ENCODE measurements around the gene TBX4. TPM values are rescaled to one million over a fixed set of nuclear protein-coding genes. Genes with fewer than 3 reads are reported as not detected.
"Not testable (repeated sequence)": the region's sequence is repeated elsewhere in the genome, so short reads cannot be mapped to it uniquely, and the experiment has no call there.

TBX4 gene
- polyA plus RNA-seq, 1 experiment = 0.11 TPM

DNA sequence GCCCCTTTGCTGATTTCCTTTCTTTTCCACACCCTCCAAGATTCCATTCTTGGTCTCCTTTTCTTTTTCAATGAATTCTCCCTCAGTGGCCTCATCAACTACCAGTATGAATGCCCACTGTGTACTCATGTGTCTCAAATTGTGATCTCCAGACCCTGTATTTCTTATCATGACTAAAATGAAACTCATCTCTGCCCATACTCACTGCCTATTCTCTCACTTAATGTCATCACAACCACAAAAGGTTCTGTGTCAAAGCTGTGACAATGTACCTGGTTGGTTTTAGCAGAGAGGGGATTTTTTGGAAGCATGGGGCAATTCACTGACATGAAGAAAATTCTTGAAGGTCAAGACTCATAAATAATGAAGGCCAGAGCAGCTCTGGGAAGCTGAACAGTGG, 11.5 kb upstream of the TBX4 start:
- ChIA-PET CTCF (no interaction called here), POLR2A (no interaction called here)
- TF ChIP-seq, protein P1, sequence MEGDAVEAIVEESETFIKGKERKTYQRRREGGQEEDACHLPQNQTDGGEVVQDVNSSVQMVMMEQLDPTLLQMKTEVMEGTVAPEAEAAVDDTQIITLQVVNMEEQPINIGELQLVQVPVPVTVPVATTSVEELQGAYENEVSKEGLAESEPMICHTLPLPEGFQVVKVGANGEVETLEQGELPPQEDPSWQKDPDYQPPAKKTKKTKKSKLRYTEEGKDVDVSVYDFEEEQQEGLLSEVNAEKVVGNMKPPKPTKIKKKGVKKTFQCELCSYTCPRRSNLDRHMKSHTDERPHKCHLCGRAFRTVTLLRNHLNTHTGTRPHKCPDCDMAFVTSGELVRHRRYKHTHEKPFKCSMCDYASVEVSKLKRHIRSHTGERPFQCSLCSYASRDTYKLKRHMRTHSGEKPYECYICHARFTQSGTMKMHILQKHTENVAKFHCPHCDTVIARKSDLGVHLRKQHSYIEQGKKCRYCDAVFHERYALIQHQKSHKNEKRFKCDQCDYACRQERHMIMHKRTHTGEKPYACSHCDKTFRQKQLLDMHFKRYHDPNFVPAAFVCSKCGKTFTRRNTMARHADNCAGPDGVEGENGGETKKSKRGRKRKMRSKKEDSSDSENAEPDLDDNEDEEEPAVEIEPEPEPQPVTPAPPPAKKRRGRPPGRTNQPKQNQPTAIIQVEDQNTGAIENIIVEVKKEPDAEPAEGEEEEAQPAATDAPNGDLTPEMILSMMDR (IDR thresholded peaks at IDR 0.05; ENCODE audit: low read depth, low read length) = no peak
- H3K27me3 ChIP-seq (ENCODE audit: control insufficient read depth, insufficient read depth, low read length) = peaks cover 19% of the 10 kb centered on the region
- no peak overlapping the region for H3K4me3 ChIP-seq (ENCODE audit: low read depth, low read length)
- DNase-seq (ENCODE audit: low read depth, low spot score) = no peak
- H3K27ac ChIP-seq (ENCODE audit: low read depth, low read length) = no peak overlapping the region
- no peaks in the 10 kb centered on the region; the same call in none of the 2 replicates for H3K9me3 ChIP-seq (ENCODE audit: control insufficient read depth, insufficient read depth, low read length)

DNA sequence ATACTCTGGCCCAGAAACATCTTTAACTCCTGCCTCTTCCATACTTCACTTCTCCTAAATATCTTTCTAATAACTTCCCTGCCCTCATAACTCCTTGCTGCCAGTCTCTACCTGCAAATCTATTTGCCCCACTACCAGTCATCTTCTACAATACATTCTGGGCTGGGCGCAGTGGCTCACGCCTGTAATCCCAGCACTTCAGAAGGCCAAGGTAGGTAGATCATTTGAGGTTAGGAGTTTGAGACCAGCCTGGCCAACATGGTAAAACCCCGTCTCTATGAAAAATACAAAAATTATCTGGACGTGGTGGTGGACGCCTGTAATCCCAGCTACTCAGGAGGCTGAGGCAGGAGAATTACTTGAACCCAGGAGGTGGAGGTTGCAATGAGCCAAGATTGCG, 10.7 kb upstream of the TBX4 start:
- CTCF ChIA-PET; H3K9me3 ChIP-seq (ENCODE audit: control insufficient read depth, insufficient read depth, low read length); POLR2A ChIA-PET; H3K27ac ChIP-seq (ENCODE audit: low read depth, low read length); H3K4me3 ChIP-seq (ENCODE audit: low read depth, low read length); DNase-seq (ENCODE audit: low read depth, low spot score): not testable (repeated sequence)
- H3K27me3 ChIP-seq (ENCODE audit: control insufficient read depth, insufficient read depth, low read length) = peaks cover 19% of the 10 kb centered on the region

DNA sequence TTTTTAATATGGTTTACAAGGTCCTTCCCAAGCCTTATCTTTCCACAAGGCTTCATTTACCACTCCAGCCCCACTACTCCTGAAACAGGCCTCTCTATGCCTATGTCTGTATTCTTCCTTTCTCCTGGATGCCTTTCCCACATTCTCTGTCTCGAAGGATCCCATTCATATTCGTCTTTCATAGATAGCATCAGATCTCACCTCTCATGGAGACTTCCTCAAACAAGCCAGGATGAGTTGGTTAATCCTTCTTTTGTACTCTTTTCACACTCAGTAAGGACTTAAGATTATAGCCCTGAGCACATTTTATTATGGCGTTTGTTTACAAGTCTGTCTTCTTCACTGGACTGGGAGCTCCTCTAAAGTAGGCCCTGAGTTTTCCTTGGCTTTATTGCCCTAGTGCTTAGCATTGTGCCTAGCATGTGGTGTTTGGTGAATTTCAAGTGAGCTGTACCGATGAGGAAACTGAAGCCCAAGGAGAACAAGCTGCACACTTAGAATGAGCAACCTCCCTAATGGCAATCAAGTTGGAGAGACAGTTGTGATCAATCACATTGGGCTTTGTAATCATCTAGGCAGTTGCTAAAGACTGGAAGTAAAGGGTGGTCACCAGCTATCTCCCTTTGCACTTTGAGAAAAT, 10.0 kb upstream of the TBX4 start:
- ChIA-PET POLR2A (interaction anchor here (1.1 kb wide), 1 partner anchor 10 kb away, joined by 12 read pairs; no protein-coding TSS in a partner anchor), CTCF (interaction anchor here (0.6 kb wide), 1 partner anchor 15 kb away, joined by 3 read pairs; no protein-coding TSS in a partner anchor)
- H3K27ac ChIP-seq (ENCODE audit: low read depth, low read length) = no peak overlapping the region
- TF ChIP-seq, protein P1 (IDR thresholded peaks at IDR 0.05; ENCODE audit: low read depth, low read length) = no peak
- H3K9me3 ChIP-seq (ENCODE audit: control insufficient read depth, insufficient read depth, low read length) = no peaks in the 10 kb centered on the region; the same call in none of the 2 replicates
- peaks cover 16% of the 10 kb centered on the region for H3K27me3 ChIP-seq (ENCODE audit: control insufficient read depth, insufficient read depth, low read length)
- no peak for DNase-seq (ENCODE audit: low read depth, low spot score)
- no peak overlapping the region for H3K4me3 ChIP-seq (ENCODE audit: low read depth, low read length)

DNA sequence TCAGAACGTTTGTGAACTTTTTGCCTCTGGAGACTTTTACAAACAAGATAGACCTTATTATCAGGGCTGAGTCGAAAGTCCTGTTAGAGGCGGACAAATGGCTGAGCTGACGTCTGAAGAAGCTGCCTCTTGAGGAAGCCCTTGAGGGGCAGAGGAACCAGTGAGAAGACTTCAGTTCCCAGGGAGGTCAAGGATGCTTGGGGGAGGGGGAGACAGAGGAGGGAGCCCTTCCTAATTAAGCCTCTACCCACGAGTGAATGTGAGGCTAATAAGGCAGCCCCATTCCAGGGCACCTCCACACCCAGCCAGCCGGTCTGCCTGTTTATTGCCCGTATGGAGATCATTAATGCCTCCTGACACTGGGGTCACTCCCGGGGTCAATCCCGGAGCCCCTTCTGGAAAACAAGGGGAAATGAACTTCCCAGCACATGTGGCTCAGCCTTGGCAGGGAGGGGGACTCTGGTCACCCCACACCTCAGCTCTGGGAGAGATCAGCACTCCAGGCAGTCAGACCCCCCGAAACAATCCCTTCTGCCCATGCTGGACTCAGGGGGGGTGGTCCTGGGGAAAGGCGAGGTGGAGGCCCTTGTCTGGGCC, 9.2 kb upstream of the TBX4 start:
- ChIA-PET POLR2A (interaction anchor here (1.1 kb wide), 1 partner anchor 11 kb away, joined by 12 read pairs; no protein-coding TSS in a partner anchor), CTCF (no interaction called here)
- Histone ChIP-seq H3K27ac (ENCODE audit: low read depth, low read length) (no peak overlapping the region), H3K9me3 (ENCODE audit: control insufficient read depth, insufficient read depth, low read length) (no peaks in the 10 kb centered on the region; the same call in none of the 2 replicates), H3K27me3 (ENCODE audit: control insufficient read depth, insufficient read depth, low read length) (peaks cover 11% of the 10 kb centered on the region), H3K4me3 (ENCODE audit: low read depth, low read length) (no peak overlapping the region)
- no peak for DNase-seq (ENCODE audit: low read depth, low spot score)
- TF ChIP-seq, protein P1 (IDR thresholded peaks at IDR 0.05; ENCODE audit: low read depth, low read length) = no peak

DNA sequence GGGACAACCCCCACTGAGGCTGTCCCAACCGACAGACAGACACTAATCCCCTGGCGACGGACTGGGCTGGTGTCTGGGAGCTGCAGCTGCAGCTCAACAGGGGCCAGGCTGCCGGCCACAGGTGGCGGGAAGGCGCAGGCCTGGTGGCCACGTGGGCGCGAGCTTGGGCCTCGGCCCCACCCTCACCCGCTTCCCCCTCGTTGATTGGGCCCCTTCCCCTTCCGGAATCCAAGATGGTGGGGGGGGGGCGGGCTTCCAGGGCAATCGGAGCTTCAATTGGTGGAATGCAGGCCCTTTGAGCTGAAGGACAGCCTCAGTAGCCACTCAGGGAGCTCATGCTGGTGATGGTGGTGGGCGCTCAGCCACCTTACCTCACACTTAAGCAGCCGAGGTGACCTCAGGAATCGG, 8.7 kb upstream of the TBX4 start:
- Histone ChIP-seq H3K27ac (ENCODE audit: low read depth, low read length) (no peak overlapping the region), H3K9me3 (ENCODE audit: control insufficient read depth, insufficient read depth, low read length) (no peaks in the 10 kb centered on the region; the same call in 1 of the 2 replicates), H3K4me3 (ENCODE audit: low read depth, low read length) (no peak overlapping the region), H3K27me3 (ENCODE audit: control insufficient read depth, insufficient read depth, low read length) (peaks cover 12% of the 10 kb centered on the region)
- no peak for DNase-seq (ENCODE audit: low read depth, low spot score)
- CTCF ChIA-PET = no interaction called here
- TF ChIP-seq, protein P1 (IDR thresholded peaks at IDR 0.05; ENCODE audit: low read depth, low read length) = no peak
- POLR2A ChIA-PET = no interaction called here
